OCI-LY3 (cell line): ENCODE results near the gene CTCF.

Experiments used
- EZH2phosphoT487 ChIP-seq: fragments of 200-600 bp; shearing (Covaris generic); IDR thresholded peaks from 2 replicates; pipeline ENCODE4 v1.6.1; 2018; ENCODE audit warnings: antibody characterized with exemption, mixed run types, low read depth
- TF ChIP-seq, protein P1 (sequence below): fragments of 200-600, 300-600 bp; sonication (generic); IDR thresholded peaks from 2 replicates; pipeline ENCODE4 v1.5.1; 2014; ENCODE audit warnings: antibody characterized with exemption, low read length, low read depth

- TF ChIP-seq, protein P1, sequence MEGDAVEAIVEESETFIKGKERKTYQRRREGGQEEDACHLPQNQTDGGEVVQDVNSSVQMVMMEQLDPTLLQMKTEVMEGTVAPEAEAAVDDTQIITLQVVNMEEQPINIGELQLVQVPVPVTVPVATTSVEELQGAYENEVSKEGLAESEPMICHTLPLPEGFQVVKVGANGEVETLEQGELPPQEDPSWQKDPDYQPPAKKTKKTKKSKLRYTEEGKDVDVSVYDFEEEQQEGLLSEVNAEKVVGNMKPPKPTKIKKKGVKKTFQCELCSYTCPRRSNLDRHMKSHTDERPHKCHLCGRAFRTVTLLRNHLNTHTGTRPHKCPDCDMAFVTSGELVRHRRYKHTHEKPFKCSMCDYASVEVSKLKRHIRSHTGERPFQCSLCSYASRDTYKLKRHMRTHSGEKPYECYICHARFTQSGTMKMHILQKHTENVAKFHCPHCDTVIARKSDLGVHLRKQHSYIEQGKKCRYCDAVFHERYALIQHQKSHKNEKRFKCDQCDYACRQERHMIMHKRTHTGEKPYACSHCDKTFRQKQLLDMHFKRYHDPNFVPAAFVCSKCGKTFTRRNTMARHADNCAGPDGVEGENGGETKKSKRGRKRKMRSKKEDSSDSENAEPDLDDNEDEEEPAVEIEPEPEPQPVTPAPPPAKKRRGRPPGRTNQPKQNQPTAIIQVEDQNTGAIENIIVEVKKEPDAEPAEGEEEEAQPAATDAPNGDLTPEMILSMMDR = no peak
- no peak for TF ChIP-seq EZH2phosphoT487
Measured at GRCh38 chr16:67545665-67546024, 16.7 kb upstream of the CTCF start.
